IMR-90 (cell line): ENCODE measurements around the gene RXFP4. TPM values are rescaled to one million over a fixed set of nuclear protein-coding genes. Genes with fewer than 3 reads are reported as not detected.

Experiments used
- ATAC-seq: fragments of 200-7000 bp; cut with Tn5 transposase; 2 replicates; pipeline ENCODE4 v1.9.1; 2020; ENCODE audit warnings: low read depth, mild to moderate bottlenecking, moderate library complexity
- BruUV-seq: library from RNA; stranded (reverse); fragments of 400-500 nt; replicated peaks from 2 replicates; lab custom pipeline; 2021; lab: Mats Ljungman, UMichigan
- CTCF ChIA-PET: fragments of 300-600 bp; formaldehyde crosslinking; extraction: SDS; loops from one replicate; lab custom pipeline; 2021; ENCODE audit warnings: antibody characterized with exemption; lab: Yijun Ruan, JAX
- POLR2A ChIA-PET: fragments of 300-600 bp; sonication (Branson Sonifier 250); formaldehyde crosslinking; loops from one replicate; lab custom pipeline; 2022; ENCODE audit warnings: antibody characterized with exemption; ENCODE audit not compliant: unreplicated experiment; lab: Charles Lee
- DNase-seq: peaks from one replicate; pipeline ENCODE4 v3.0.0; 2013
- H2AFZ ChIP-seq: replicated peaks from 2 replicates; pipeline ENCODE3; 2013; ENCODE audit warnings: low read length, mild to moderate bottlenecking; ENCODE audit not compliant: poor library complexity
- H2AK5ac ChIP-seq: 2 replicates; pipeline ENCODE4 v1.6.1; 2013; ENCODE audit warnings: low read depth, low read length, inconsistent platforms
- H2AK9ac ChIP-seq: replicated peaks from 2 replicates; pipeline ENCODE3; 2013; ENCODE audit warnings: mild to moderate bottlenecking, low read depth, low read length, moderate library complexity; ENCODE audit not compliant: poor library complexity
- H2BK120ac ChIP-seq: 2 replicates; pipeline ENCODE4 v1.6.1; 2013; ENCODE audit warnings: low read depth, low read length, inconsistent platforms
- H2BK15ac ChIP-seq: 3 replicates; pipeline ENCODE4 v1.6.1; 2013; ENCODE audit warnings: low read depth, low read length, inconsistent platforms
- H2BK20ac ChIP-seq: 2 replicates; pipeline ENCODE4 v1.6.1; 2013; ENCODE audit warnings: low read depth, mild to moderate bottlenecking, inconsistent platforms, low read length, moderate library complexity
- H2BK5ac ChIP-seq: 2 replicates; pipeline ENCODE4 v1.6.1; 2013; ENCODE audit warnings: mild to moderate bottlenecking, low read depth, low read length, inconsistent platforms; ENCODE audit not compliant: poor library complexity, severe bottlenecking
- H3K14ac ChIP-seq: replicated peaks from 2 replicates; pipeline ENCODE4 v1.6.1; 2013; ENCODE audit warnings: low read depth, low read length, inconsistent platforms
- H3K18ac ChIP-seq: 2 replicates; pipeline ENCODE4 v1.6.1; 2013; ENCODE audit warnings: low read depth, low read length, control low read depth
- H3K23ac ChIP-seq: 2 replicates; pipeline ENCODE4 v1.6.1; 2013; ENCODE audit warnings: low read depth, low read length, inconsistent platforms
- H3K27ac ChIP-seq: 2 replicates; pipeline ENCODE4 v1.5.1; 2013; ENCODE audit warnings: mild to moderate bottlenecking, control low read depth, low read length; ENCODE audit not compliant: insufficient read depth
- H3K27me3 ChIP-seq: 2 replicates; pipeline ENCODE4 v1.6.1; 2013; ENCODE audit warnings: low read length; ENCODE audit not compliant: control insufficient read depth, insufficient read depth
- H3K36me3 ChIP-seq: 2 replicates; pipeline ENCODE4 v1.6.1; 2013; ENCODE audit warnings: low read length, mixed read lengths; ENCODE audit not compliant: control insufficient read depth, insufficient read depth
- H3K4ac ChIP-seq: 2 replicates; pipeline ENCODE4 v1.6.1; 2013; ENCODE audit warnings: low read depth, low read length, inconsistent platforms
- H3K4me1 ChIP-seq: 2 replicates; pipeline ENCODE4 v1.6.1; 2013; ENCODE audit warnings: low read length, mixed read lengths; ENCODE audit not compliant: control insufficient read depth, insufficient read depth
- H3K4me2 ChIP-seq: 2 replicates; pipeline ENCODE4 v1.6.1; 2013; ENCODE audit warnings: low read depth, mild to moderate bottlenecking, control low read depth, low read length, moderate library complexity
- H3K4me3 ChIP-seq: 2 replicates; pipeline ENCODE4 v1.5.1; 2013; ENCODE audit warnings: low read depth, mild to moderate bottlenecking, control low read depth, low read length, moderate library complexity; ENCODE audit not compliant: insufficient read depth
- H3K56ac ChIP-seq: 2 replicates; pipeline ENCODE4 v1.6.1; 2013; ENCODE audit warnings: low read length, inconsistent platforms; ENCODE audit not compliant: insufficient read depth; ENCODE audit errors: extremely low read depth
- H3K79me1 ChIP-seq, 2 experiments: 2 replicates each; pipeline ENCODE4 v1.6.1; 2013; ENCODE audit warnings: low read length in 2 of 2, inconsistent platforms in 1 of 2, low read depth in 1 of 2
- H3K9ac ChIP-seq: 2 replicates; pipeline ENCODE4 v1.6.1; 2013; ENCODE audit warnings: low read depth, low read length, control low read depth
- H3K9me1 ChIP-seq: 2 replicates; pipeline ENCODE4 v1.6.1; 2013; ENCODE audit warnings: low read length, inconsistent platforms; ENCODE audit not compliant: insufficient read depth
- H3K9me3 ChIP-seq: 2 replicates; pipeline ENCODE4 v1.6.1; 2013; ENCODE audit warnings: low read length; ENCODE audit not compliant: control insufficient read depth, insufficient read depth
- H4K20me1 ChIP-seq: 2 replicates; pipeline ENCODE4 v1.6.1; 2013; ENCODE audit warnings: low read length, inconsistent platforms; ENCODE audit not compliant: insufficient read depth
- H4K5ac ChIP-seq: 2 replicates; pipeline ENCODE4 v1.6.1; 2013; ENCODE audit warnings: mild to moderate bottlenecking, low read depth, low read length, control low read depth
- H4K8ac ChIP-seq, 2 experiments: 2 replicates each; pipeline ENCODE4 v1.6.1; 2013; ENCODE audit warnings: low read depth in 2 of 2, low read length in 2 of 2, control low read depth in 1 of 2, inconsistent platforms in 1 of 2
- H4K91ac ChIP-seq: 2 replicates; pipeline ENCODE4 v1.6.1; 2013; ENCODE audit warnings: low read depth, low read length, inconsistent platforms; ENCODE audit not compliant: insufficient read depth
- BHLHE40 ChIP-seq: fragments of 150-350 bp; IDR thresholded peaks from 2 replicates; pipeline ENCODE4 v1.6.1; 2016; ENCODE audit warnings: mild to moderate bottlenecking, low read depth, low read length
- CEBPB ChIP-seq: IDR thresholded peaks from 2 replicates; pipeline ENCODE4 v1.6.1; 2012; ENCODE audit warnings: low read depth, low read length, improper control_type of control experiment
- CHD1 ChIP-seq: IDR thresholded peaks from 2 replicates; pipeline ENCODE4 v1.6.1; 2012; ENCODE audit warnings: low read depth, low read length, improper control_type of control experiment
- CTCF ChIP-seq: conservative IDR thresholded peaks from 2 replicates; pipeline ENCODE4 v1.5.1; 2012; ENCODE audit warnings: mild to moderate bottlenecking, low read depth, low read length, improper control_type of control experiment
- ELK1 ChIP-seq: fragments of 150-350 bp; IDR thresholded peaks from 2 replicates; pipeline ENCODE4 v1.6.1; 2016; ENCODE audit warnings: low read depth, mild to moderate bottlenecking, low read length, moderate library complexity, borderline replicate concordance
- FOS ChIP-seq: fragments of 150-350 bp; IDR thresholded peaks from 2 replicates; pipeline ENCODE4 v1.6.1; 2016; ENCODE audit warnings: low read depth, low read length
- MAFK ChIP-seq: IDR thresholded peaks from 2 replicates; pipeline ENCODE4 v1.6.1; 2012; ENCODE audit warnings: low read depth, low read length, improper control_type of control experiment
- MAZ ChIP-seq: IDR thresholded peaks from 2 replicates; pipeline ENCODE4 v1.6.1; 2012; ENCODE audit warnings: low read depth, mild to moderate bottlenecking, low read length, improper control_type of control experiment, moderate library complexity, borderline replicate concordance
- POLR2A ChIP-seq: IDR thresholded peaks from 2 replicates; pipeline ENCODE4 v1.6.1; 2012; ENCODE audit warnings: mild to moderate bottlenecking, low read depth, low read length
- RAD21 ChIP-seq: IDR thresholded peaks from 2 replicates; pipeline ENCODE4 v1.6.1; 2012; ENCODE audit warnings: low read length, improper control_type of control experiment
- RCOR1 ChIP-seq: IDR thresholded peaks from 2 replicates; pipeline ENCODE4 v1.6.1; 2012; ENCODE audit warnings: mild to moderate bottlenecking, low read length, improper control_type of control experiment; ENCODE audit not compliant: insufficient replicate concordance
- RFX5 ChIP-seq: IDR thresholded peaks from 2 replicates; pipeline ENCODE4 v1.8.0; 2012; ENCODE audit warnings: low read depth, mild to moderate bottlenecking, low read length, moderate library complexity
- SMC3 ChIP-seq: fragments of 150-350 bp; IDR thresholded peaks from 2 replicates; pipeline ENCODE4 v1.6.1; 2016; ENCODE audit warnings: low read depth, mild to moderate bottlenecking, antibody characterized with exemption, low read length, moderate library complexity
- USF2 ChIP-seq: fragments of 150-350 bp; IDR thresholded peaks from 2 replicates; pipeline ENCODE4 v1.6.1; 2017; ENCODE audit warnings: mild to moderate bottlenecking, antibody characterized with exemption, low read length, low read depth
- WGBS, 2 experiments: methylation state at CpG; one replicate each; pipeline versions ENCODE4 v1.1.5 to v1.1.7; 2013; ENCODE audit warnings: missing lambda C conversion rate in 2 of 2; ENCODE audit not compliant: insufficient read length in 1 of 2; ENCODE audit errors: extremely low coverage in 2 of 2; 5-methylcytosine and 5-hydroxymethylcytosine counted together
- dilution Hi-C: fragments of 300-500 bp; cut with HindIII; formaldehyde crosslinking; loops from one replicate; pipeline ENCODE4 v1.14.3; 2018; ENCODE audit warnings: low sequenced_read_pairs; ENCODE audit not compliant: unreplicated experiment
- in situ Hi-C: fragments of 300-500 bp; cut with MboI; formaldehyde crosslinking; loops from 3 replicates; pipeline ENCODE4 v1.14.3; 2019; ENCODE audit warnings: low sequenced_read_pairs, inconsistent platforms, mixed read lengths
- intact Hi-C: fragments of 100-400 bp; cut with micrococcal nuclease; formaldehyde crosslinking; loops from 2 replicates; pipeline ENCODE4 v1.10.0; 2022
- polyA plus RNA-seq, 3 experiments: library from polyadenylated mRNA; depleted of rRNA; stranded (reverse); fragments of >200 nt; gene quantifications; 2 replicates each; pipeline ENCODE4 v1.2.3, GENCODE V29; 2012; ENCODE audit warnings: low replicate concordance in 1 of 3
- total RNA-seq: library from RNA; depleted of rRNA; stranded (reverse); fragments of >200 nt; gene quantifications from 2 replicates; pipeline ENCODE4 v1.2.3, GENCODE V29; 2012

Gene RXFP4
- total and polyA plus RNA-seq, 2 of the 4 experiments (the other 2 are of a cell fraction), result not detected

- peaks cover 2% of the 10 kb centered on the region; the same call in 1 of the 2 replicates for H3K36me3 ChIP-seq
- 0 out of 2 replicates have a peak overlapping the region, but pooled peaks have one; percentile 8 for H3K56ac ChIP-seq
- peak overlapping the region; percentile 74; the same call in 1 of the 3 replicates for H2BK15ac ChIP-seq
- H3K14ac ChIP-seq, result peak overlapping the region; percentile 50
- peak overlapping the region; percentile 36 for H4K5ac ChIP-seq
- peak overlapping the region; percentile 76 for H3K4ac ChIP-seq
- H2BK5ac ChIP-seq, result no peak overlapping the region
- intact Hi-C loops, result loop anchor here (5.0 kb wide), 1 partner anchor 37 kb away; the partner anchor contains the start of gene ARHGEF2
- peak; percentile 24 for ATAC-seq
- H3K18ac ChIP-seq, result no peak overlapping the region
- H2BK20ac ChIP-seq, result peak overlapping the region; percentile 29; the same call in 1 of the 2 replicates
- 0 out of 2 replicates have a peak overlapping the region, but pooled peaks have one; percentile 0 for H3K27ac ChIP-seq
- no peak overlapping the region for H3K4me2 ChIP-seq
- H3K27me3 ChIP-seq, result no peaks in the 10 kb centered on the region
- no peak overlapping the region for H3K23ac ChIP-seq
- H4K20me1 ChIP-seq, result peaks cover 15% of the 10 kb centered on the region; the same call in 1 of the 2 replicates
- peak overlapping the region; percentile 39 for H4K91ac ChIP-seq
- H2AFZ ChIP-seq, result peak overlapping the region; percentile 88
- in situ Hi-C loops, result no loop called here
- peak; percentile 55 for DNase-seq
- peak overlapping the region; percentile 81 for H2AK9ac ChIP-seq
- peaks cover 11% of the 10 kb centered on the region for H3K4me1 ChIP-seq
- no peak overlapping the region for H3K9ac ChIP-seq
- TF ChIP-seq CEBPB (no peak), SMC3 (no peak), RCOR1 (no peak), USF2 (no peak), ELK1 (no peak), POLR2A (no peak), MAZ (no peak), CTCF (no peak), MAFK (no peak), CHD1 (no peak), BHLHE40 (no peak), RAD21 (no peak), FOS (no peak), RFX5 (no peak)
- dilution Hi-C loops, result no loop called here
- WGBS, 2 experiments, result no CpG with 5 or more reads among the region's 4 CpGs
- peak overlapping the region; percentile 78 for H2BK120ac ChIP-seq
- POLR2A ChIA-PET, result no interaction called here
- peaks cover 0 to 12% of the 10 kb centered on the region in 2 experiments; a peak in 2 of 4 replicates for H3K79me1 ChIP-seq
- CTCF ChIA-PET, result interaction anchor here (0.9 kb wide), 1 partner anchor 49 kb away, joined by 3 read pairs; no protein-coding TSS in a partner anchor
- H3K9me3 ChIP-seq, result no peaks in the 10 kb centered on the region
- no peak overlapping the region for H3K4me3 ChIP-seq
- peak overlapping the region; percentile 81 to 85 for H4K8ac ChIP-seq
- H3K9me1 ChIP-seq, result peaks cover 10% of the 10 kb centered on the region; the same call in 1 of the 2 replicates
- H2AK5ac ChIP-seq, result peak overlapping the region; percentile 38; the same call in 1 of the 2 replicates
- no TSS peak for BruUV-seq
Observed at GRCh38 chr1:155940482-155940992, 901 bp upstream of the RXFP4 start.
